Activated T-cell treated with anti-CD3 and anti-CD28 coated beads, Interleukin-2, amount 50 U/mL, for 72 hours (primary cell): ENCODE measurements around the gene TLE4. TPM values are rescaled to one million over a fixed set of nuclear protein-coding genes. Genes with fewer than 3 reads are reported as not detected.

Source experiments
- ATAC-seq, 2 donors: fragments of 150-1000 bp; cut with Tn5 transposase; replicated peaks in 1 of 2; 2 replicates each; pipeline ENCODE4 v1.10.0; 2021; ENCODE audit warnings: moderate library complexity in 2 of 2, mild to moderate bottlenecking in 1 of 2
- DNase-seq, 2 donors: peaks; one replicate each; pipeline ENCODE4 v3.0.0; 2021 to 2022; ENCODE audit warnings: mixed read lengths in 1 of 2
- H3K27ac Mint-ChIP-seq: one replicate; pipeline ENCODE4 v1.8.0; 2022; ENCODE audit warnings: mild to moderate bottlenecking, moderate library complexity, mixed read lengths
- H3K27me3 Mint-ChIP-seq: one replicate; pipeline ENCODE4 v1.8.0; 2022; ENCODE audit warnings: low read depth, mixed read lengths
- H3K36me3 Mint-ChIP-seq, 2 donors: one replicate each; pipeline ENCODE4 v1.8.0; 2022; ENCODE audit warnings: mixed read lengths in 2 of 2, mild to moderate bottlenecking in 1 of 2; ENCODE audit not compliant: insufficient read depth in 2 of 2
- H3K4me1 Mint-ChIP-seq: one replicate; pipeline ENCODE4 v1.8.0; 2022; ENCODE audit warnings: low read depth, mixed read lengths
- H3K4me3 Mint-ChIP-seq, 2 donors: one replicate each; pipeline ENCODE4 v1.8.0; 2022; ENCODE audit warnings: mild to moderate bottlenecking in 2 of 2, mixed read lengths in 2 of 2, moderate library complexity in 2 of 2
- H3K9me3 Mint-ChIP-seq, 2 donors: one replicate each; pipeline ENCODE4 v1.8.0; 2022; ENCODE audit warnings: mixed read lengths in 2 of 2
- total RNA-seq, 2 donors: library from RNA; stranded (reverse); gene quantifications; one replicate each; pipeline ENCODE4 v1.2.3, GENCODE V29; 2022

The TLE4 gene
- total RNA-seq, 2 donors from 2014 or later = 35.3 to 38.5 TPM

DNA sequence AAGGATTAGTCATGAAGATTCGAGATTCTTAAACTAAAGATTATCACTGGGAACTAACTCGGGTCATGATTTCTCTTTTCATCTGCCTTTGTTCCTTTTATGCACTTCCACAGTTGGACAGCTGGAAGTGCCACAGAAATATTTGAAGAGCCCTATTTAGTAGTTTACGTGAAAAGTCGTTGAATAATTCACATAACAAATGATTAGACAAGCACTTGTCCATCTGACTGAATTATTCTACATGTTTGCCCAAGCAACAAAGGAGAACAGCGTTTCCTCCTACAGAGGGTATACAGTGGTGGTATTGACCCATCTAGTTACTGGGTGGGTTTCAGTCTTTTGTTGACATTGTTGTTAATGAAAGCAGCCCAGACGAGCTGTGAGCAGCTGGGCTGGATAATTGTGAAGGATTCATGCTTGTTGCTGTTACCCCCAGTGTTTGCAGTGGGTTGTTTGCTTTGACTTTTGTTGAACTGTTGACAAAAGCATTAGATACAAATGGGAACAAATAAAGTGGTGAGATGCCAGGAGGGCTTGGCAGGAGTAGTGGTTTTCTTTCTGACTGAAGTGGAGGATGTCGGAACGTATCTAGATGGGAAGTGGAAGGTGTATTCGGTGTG lies 96.2 kb downstream of the TLE4 start:
- Mint-ChIP-seq H3K27me3 (no peaks in the 10 kb centered on the region), H3K9me3 (no peaks in the 10 kb centered on the region), H3K36me3 (peaks cover 0 to 2% of the 10 kb centered on the region in 2 donors), H3K4me3 (no peak overlapping the region), H3K4me1 (peaks cover 8% of the 10 kb centered on the region), H3K27ac (no peak overlapping the region)
- DNase-seq = no peak
- ATAC-seq = no peak

DNA sequence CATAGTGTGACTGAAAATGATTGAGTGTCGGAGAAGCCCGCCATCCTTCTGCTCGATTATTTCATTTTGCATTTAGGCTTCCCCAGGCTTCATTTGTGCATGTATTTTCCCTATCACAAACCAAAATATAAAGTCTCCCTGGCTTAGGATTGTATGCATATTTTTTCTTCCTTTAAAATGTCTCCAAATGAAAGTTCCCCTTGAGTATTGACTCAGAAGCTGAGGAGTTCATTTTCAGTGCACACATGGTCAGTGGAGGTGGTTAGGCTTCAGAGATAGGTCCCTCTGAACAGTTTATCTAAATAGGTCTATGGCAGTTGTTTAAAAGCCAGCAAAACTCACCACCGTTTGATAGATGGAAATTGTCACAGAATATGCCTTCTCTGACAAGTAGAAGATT lies 97.2 kb downstream of the TLE4 start:
- Mint-ChIP-seq H3K9me3 (no peaks in the 10 kb centered on the region), H3K4me3 (no peak overlapping the region), H3K36me3 (peaks cover 0 to 4% of the 10 kb centered on the region in 2 donors), H3K4me1 (peaks cover 5% of the 10 kb centered on the region), H3K27ac (no peak overlapping the region), H3K27me3 (no peaks in the 10 kb centered on the region)
- ATAC-seq (no peak), DNase-seq (no peak)

DNA sequence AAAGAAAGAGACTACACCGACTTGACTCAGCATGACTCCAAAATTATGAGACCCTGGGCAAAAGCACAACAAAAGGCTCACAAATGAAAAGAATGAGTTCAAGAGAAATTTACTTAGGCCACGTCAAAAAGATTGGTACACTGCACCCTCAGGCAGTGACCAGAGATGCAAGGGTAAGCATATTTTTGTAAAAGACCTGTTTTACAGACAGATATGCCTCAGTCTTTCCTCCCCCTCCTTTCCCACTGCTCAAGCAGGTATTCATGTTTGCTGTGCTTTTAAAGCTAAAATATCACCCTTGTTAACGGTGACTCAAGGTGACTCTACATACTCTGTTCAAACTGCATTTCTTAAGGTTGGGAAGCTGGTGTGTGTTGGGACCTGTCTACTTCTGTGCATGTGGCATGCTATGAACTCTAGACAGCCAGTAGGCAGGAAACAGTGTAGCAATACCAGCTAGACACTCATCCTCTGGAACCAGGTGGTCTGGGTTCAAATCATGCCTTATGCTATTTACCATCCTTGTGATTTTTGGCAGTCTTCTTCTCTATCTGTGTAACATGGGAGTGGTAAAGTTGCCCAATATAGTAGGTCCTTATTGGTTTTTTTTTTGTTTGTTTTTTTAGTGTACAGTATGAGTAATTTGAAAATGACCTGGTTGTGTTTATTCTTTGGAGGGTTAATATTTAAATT lies 98.7 kb downstream of the TLE4 start:
- no peak for DNase-seq
- Mint-ChIP-seq H3K4me1 (peaks cover 6% of the 10 kb centered on the region), H3K4me3 (no peak overlapping the region), H3K27me3 (no peaks in the 10 kb centered on the region), H3K9me3 (no peaks in the 10 kb centered on the region), H3K27ac (no peak overlapping the region), H3K36me3 (peaks cover 0 to 7% of the 10 kb centered on the region in 2 donors)
- peak in 1 of 2 donors; percentile 49 for ATAC-seq

DNA sequence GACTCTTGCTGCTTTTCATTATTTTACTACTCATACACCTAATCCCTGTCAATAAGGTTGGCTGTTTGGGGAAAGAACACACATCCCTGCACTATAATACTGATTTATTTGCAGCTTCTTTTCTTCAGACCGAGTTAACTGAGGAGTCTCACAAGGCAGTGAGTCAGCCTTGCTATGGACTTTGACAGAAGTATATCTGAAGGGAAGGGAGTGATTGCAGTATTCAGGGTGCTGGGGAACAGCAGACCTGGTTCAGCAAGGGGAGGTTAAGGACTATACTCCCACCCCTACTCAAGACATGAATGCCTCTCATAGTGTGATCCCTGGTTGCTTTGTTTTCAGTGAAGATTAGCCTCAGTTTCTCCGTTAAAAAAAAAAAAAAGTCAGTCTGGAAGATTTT lies 99.8 kb downstream of the TLE4 start:
- peaks cover 0 to 7% of the 10 kb centered on the region in 2 donors for H3K36me3 Mint-ChIP-seq
- ATAC-seq = no peak
- H3K27me3 Mint-ChIP-seq = no peaks in the 10 kb centered on the region
- no peak overlapping the region for H3K27ac Mint-ChIP-seq
- no peak overlapping the region for H3K4me3 Mint-ChIP-seq
- DNase-seq = no peak
- H3K4me1 Mint-ChIP-seq = peaks cover 6% of the 10 kb centered on the region
- H3K9me3 Mint-ChIP-seq = no peaks in the 10 kb centered on the region

DNA sequence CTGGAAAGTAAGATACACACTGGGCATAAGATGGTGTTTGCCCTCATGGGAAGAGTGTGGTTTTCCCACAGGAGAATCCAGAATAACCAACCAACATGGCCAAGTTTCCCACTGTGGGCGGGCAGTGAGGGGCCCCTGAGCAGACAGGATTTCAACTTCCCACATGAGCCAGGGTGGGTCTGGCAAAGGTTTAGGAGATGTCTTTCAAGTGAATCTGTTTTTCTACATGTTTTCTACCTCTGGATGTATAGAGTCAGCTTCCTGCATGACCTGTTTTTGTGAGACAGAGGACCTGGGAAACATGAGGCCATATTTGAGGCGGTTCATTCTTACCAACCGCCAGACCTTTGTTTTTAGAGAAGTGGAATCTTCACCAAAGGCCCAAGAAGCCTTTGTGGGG lies 100.5 kb downstream of the TLE4 start:
- Mint-ChIP-seq H3K27me3 (no peaks in the 10 kb centered on the region), H3K4me3 (no peak overlapping the region), H3K9me3 (no peaks in the 10 kb centered on the region), H3K36me3 (peaks cover 0 to 7% of the 10 kb centered on the region in 2 donors), H3K4me1 (peaks cover 6% of the 10 kb centered on the region), H3K27ac (no peak overlapping the region)
- no peak for ATAC-seq
- DNase-seq = no peak

DNA sequence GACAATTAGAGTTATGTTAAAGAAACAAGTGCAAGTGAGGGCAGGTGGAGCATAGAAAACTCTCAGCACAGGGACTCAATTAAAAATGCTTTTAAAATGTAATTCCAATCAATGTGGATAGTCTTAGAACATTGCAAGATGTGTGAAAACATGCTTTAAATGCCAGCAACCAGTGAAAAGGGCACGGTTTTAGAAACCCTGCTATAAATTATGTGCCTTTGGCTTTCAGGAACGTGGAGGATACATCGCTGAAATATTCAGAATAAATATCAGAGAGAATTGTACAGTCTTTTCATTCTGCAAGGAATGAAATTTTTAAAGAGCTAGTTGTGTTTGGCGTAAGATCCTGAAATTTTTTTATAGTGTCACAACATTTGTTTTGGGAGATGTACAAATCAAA lies 101.1 kb downstream of the TLE4 start:
- Mint-ChIP-seq H3K36me3 (peaks cover 0 to 7% of the 10 kb centered on the region in 2 donors), H3K9me3 (no peaks in the 10 kb centered on the region), H3K4me1 (peaks cover 6% of the 10 kb centered on the region), H3K4me3 (no peak overlapping the region), H3K27ac (no peak overlapping the region), H3K27me3 (no peaks in the 10 kb centered on the region)
- DNase-seq (no peak), ATAC-seq (no peak)

DNA sequence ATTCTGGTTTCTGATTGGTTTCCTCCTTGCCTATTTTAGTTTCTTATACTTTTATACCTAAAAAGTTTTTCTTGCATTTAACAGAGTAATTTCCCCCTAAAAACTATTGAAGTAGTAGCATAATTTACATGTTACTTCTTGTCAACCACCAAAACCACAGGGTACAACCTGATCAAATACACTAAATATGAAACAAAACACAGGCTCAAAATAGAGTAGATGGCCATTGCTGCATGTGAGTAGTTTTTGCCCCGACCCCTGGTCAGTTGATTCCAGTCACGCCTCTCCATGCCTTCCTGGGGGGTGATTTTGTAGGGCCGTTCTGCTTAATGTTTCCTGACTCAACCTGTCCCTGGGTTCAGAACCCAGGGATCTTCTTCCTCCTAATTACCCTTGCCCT lies 101.8 kb downstream of the TLE4 start:
- H3K36me3 Mint-ChIP-seq = peaks cover 0 to 7% of the 10 kb centered on the region in 2 donors
- ATAC-seq (no peak), DNase-seq (no peak)
- H3K27ac Mint-ChIP-seq = no peak overlapping the region
- no peak overlapping the region for H3K4me3 Mint-ChIP-seq
- H3K4me1 Mint-ChIP-seq = peaks cover 6% of the 10 kb centered on the region
- H3K9me3 Mint-ChIP-seq = no peaks in the 10 kb centered on the region
- no peaks in the 10 kb centered on the region for H3K27me3 Mint-ChIP-seq

DNA sequence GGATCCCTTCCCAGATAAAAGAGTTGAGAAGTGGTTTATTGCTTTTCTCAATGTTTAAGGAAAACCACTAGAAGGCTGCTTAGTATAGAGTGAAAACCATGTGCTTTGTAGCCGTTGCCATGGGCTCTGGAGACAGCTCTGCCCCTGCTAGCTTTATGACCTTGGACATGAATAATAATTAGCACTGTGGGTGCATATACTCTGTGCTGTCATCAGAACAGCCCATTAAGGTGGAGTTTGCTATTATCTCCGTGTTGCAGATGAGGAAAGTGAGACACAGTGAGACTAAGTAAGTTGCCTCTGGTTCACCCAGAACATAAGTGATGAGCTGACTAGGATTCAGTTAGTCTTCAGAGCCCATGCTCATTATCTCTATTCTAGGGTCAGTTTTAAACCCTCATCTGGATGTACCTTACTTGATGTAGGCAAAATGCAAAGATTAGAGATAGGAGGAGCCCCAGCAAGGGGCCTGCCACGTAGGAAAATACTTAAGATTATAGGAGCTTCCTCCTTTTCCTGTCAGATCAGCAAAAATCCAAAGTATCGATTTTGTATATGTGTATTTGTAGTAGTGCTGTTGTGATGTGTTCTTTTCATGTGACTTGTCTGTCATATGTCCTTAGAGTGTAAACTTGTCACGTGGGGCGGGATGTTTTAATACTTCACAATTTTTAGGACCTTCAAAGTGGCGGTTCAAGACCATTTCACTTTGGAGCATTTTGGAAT lies 102.5 kb downstream of the TLE4 start:
- no peak overlapping the region for H3K27ac Mint-ChIP-seq
- DNase-seq = no peak

DNA sequence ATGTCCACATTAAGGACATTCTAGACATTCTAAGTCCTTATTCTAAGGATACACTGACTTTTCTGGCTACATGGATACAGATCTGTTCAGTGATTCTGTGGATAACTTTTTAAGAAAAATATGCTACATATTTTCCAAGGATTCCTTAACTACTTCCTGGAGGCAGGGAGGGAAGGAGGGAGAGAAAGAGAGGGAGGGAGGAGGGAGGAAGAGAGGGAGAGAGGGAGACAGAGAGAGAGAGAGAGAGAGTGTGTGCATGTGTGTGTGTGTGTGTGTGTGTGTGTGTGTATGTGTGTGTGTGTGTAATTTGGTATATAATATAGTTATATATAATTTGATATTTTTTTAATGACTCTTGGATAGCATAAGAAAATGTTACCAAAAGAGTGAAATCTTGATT lies 109.8 kb downstream of the TLE4 start:
- H3K36me3 Mint-ChIP-seq = peaks cover 1 to 2% of the 10 kb centered on the region in 2 donors
- ATAC-seq = no peak
- peaks cover 7% of the 10 kb centered on the region for H3K4me1 Mint-ChIP-seq
- no peaks in the 10 kb centered on the region for H3K27me3 Mint-ChIP-seq
- no peak overlapping the region for H3K4me3 Mint-ChIP-seq
- H3K27ac Mint-ChIP-seq = no peak overlapping the region
- H3K9me3 Mint-ChIP-seq = peaks cover 0 to 1% of the 10 kb centered on the region in 2 donors
- DNase-seq = no peak

More for the DNA sequence above, 102.5 kb downstream of the TLE4 start:
- no peak overlapping the region for H3K4me3 Mint-ChIP-seq
- peaks cover 6% of the 10 kb centered on the region for H3K4me1 Mint-ChIP-seq
- H3K27me3 Mint-ChIP-seq = no peaks in the 10 kb centered on the region
- no peaks in the 10 kb centered on the region for H3K9me3 Mint-ChIP-seq
- H3K36me3 Mint-ChIP-seq = peaks cover 0 to 8% of the 10 kb centered on the region in 2 donors
- ATAC-seq = no peak

DNA sequence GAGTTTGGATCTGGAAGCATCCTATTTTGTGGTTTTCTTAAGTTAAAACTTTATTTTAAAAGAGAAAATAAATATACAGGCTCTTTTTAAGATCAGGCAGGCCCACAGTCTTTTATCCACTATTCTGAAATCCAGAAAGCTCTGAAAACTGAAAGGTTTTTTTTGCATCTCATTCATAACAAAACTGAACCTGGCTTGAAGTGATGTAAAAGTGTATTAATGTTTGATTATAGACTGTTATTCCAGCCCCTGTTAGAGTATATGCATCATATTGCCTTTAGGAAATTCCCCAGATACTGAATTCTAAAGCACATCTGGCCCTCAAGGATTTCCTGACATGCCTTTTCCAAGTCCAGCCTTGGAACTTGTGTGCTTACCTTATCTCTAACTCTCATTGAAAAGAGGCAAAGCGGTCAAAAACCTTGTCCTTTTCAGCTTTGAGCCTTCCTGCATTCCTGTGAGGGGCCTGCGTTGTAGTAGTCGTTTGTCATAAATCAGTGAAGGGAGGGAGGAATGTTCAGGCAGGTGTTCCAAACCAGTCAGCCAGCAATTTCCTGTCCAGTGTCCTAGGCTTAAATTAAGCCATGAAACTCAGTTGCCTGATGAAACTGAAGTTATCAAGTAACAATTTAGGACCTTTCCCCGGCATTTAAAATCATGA lies 110.4 kb downstream of the TLE4 start:
- DNase-seq = no peak
- Mint-ChIP-seq H3K27ac (no peak overlapping the region), H3K4me1 (peaks cover 13% of the 10 kb centered on the region), H3K9me3 (peaks cover 0 to 1% of the 10 kb centered on the region in 2 donors), H3K4me3 (no peak overlapping the region), H3K27me3 (no peaks in the 10 kb centered on the region), H3K36me3 (peaks cover 1 to 2% of the 10 kb centered on the region in 2 donors)
- no peak for ATAC-seq

DNA sequence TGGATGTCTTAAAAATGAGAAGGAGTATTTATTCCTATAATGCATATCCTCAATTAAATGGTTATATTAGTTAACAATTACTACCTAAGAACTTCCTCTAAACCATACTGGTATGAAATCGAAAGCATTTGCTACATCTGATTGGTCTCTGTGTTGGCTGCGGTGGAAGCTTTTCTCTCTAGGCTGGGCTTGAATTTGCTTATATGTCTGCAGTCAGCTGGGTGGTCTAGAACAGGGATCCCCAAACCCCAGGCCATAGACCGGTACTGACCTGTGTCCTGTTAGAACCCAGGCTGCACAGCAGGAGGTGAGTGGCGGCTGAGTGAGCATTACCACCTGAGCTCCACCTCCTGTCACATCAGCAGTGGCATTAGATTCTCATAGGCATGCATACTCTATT lies 112.3 kb downstream of the TLE4 start:
- no peak for DNase-seq
- no peak for ATAC-seq
- Mint-ChIP-seq H3K27ac (no peak overlapping the region), H3K36me3 (peaks cover 0 to 2% of the 10 kb centered on the region in 2 donors), H3K27me3 (no peaks in the 10 kb centered on the region), H3K4me3 (no peak overlapping the region), H3K4me1 (peaks cover 19% of the 10 kb centered on the region), H3K9me3 (peaks cover 0 to 1% of the 10 kb centered on the region in 2 donors)

DNA sequence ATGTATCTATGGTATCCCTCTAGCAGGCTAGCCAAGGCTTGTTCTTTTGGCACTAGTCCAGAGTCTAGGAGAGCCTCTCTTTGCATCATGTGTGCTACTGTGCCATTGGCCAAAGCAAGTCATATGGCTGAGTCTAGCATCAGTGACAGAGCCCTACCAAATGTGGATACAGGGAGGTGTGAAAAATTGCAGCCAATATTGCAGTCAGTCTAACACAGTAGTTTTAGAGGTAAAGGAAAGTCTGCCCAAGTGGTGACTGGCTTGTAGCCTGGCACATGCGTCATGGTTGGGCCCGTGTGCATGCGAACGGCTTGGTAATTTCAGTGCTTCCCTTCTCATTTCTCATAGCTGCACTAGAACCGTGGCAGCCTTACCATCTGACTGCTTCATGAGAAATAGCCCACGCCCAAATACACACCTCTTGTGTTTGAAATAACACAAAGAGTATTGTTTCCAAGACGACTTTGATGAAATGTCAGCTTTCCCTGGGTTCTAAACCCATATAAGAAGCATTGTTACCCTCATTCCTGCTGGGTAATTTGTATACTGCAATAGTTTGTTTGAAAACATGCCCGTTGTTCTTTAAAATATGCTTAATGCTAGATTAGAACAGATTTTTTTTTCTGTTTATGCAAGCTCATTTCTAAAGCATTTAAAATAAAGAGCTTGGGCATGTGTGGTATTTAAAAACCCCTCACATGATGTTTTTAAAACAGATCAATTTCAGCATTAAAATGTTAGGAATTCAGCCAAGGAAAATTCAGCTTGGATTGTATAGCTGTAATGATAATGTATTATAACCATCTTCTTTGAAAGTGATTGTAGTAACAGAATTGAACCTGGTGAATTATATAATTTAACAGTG lies 113.2 kb downstream of the TLE4 start:
- Mint-ChIP-seq H3K27me3 (no peaks in the 10 kb centered on the region), H3K36me3 (peaks cover 0 to 2% of the 10 kb centered on the region in 2 donors), H3K4me3 (no peak overlapping the region), H3K27ac (no peak overlapping the region), H3K9me3 (peaks cover 0 to 1% of the 10 kb centered on the region in 2 donors), H3K4me1 (peaks cover 19% of the 10 kb centered on the region)
- DNase-seq (no peak), ATAC-seq (no peak)
